SKM-1 treated with dmso at 0.1 percent for 144 hours (cell line): ENCODE data around the gene KRT2.

ENCODE experiments used
- DNase-seq: peaks from one replicate; lab custom pipeline; 2025; ENCODE audit not compliant: unreplicated experiment; lab: John Stamatoyannopoulos, UW

The KRT2 gene

GRCh38 chr12:52651726-52652261 is at the start of gene KRT2:
Gene KRT2 (minus strand): TSS chr12:52652211. CDS start chr12:52652142, 69 bp downstream.
- no peak for DNase-seq

- DNase-seq = no peak
Measured at GRCh38 chr12:52701281-52701680, 49.3 kb upstream of the KRT2 start.

- DNase-seq = no peak
Measured at GRCh38 chr12:52699960-52700359, 47.9 kb upstream of the KRT2 start.

DNA sequence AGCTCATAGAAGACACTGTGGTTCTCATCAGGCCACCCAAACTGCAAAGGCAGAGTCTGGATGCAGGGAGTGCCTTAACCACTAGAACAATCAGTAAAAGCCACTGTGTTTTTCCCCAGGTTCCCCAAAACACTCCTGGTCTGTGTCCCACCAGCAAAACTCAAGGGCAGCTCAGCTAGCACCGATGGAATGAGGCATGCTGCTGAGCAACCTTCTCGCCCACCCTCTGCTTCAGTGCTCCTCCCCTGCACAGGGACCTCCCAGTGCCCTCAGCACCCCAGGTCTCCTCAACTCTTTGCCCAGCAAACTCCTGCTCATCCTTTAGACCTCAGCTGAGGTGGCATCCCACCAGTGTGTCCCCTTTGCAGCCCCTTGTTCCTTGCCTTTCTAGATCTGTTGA is 47.4 kb upstream of the KRT2 start:
- no peak for DNase-seq

- DNase-seq = no peak
Measured at GRCh38 chr12:52698651-52699340, 46.8 kb upstream of the KRT2 start.

GRCh38 chr12:52697058-52697582 is 45.1 kb upstream of the KRT2 start:
- no peak for DNase-seq

DNA sequence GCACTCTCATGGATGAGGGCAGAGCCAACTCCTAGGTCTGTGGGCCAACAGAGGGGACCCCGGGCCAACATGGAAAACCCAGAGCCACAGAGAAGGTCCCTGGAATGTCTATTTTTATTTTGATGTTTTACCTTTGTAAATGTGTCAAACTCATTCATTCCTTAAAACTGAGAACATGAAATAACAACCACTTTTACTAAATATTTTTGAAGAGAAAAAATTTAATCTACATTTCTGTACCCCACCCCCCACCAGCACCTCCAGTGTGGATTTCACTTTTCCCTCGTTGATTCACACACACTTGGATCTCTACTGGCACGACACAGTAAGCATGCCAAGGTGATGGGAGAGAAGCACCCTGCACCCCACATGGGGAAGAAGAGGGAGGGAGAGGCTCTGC is 44.6 kb upstream of the KRT2 start:
- no peak for DNase-seq

GRCh38 chr12:52695039-52695438 is 43.0 kb upstream of the KRT2 start:
- DNase-seq = no peak

DNA sequence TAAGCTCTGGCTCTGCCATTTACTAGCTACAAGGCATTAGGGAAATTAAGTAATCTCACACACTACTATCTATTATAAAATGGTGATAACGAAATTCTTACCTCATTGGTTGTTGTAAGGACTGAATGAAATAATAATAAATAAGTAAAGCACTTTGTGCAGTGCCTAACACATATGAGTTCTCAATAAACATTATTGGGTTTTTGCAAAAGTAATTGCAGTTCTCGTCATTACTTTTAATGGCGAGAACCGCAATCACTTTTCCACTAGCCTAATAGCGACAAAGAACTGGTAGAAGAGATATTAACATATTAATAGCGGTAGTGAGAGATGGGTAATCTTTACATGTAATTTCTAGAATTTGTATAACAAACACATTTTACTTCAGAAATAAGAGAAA is 42.1 kb upstream of the KRT2 start:
- no peak for DNase-seq

- no peak for DNase-seq
Measured at GRCh38 chr12:52693261-52693660, 41.2 kb upstream of the KRT2 start.

GRCh38 chr12:52692254-52692653 is 40.2 kb upstream of the KRT2 start:
- DNase-seq = no peak

- no peak for DNase-seq
Measured at GRCh38 chr12:52691841-52692150, 39.8 kb upstream of the KRT2 start.

DNA sequence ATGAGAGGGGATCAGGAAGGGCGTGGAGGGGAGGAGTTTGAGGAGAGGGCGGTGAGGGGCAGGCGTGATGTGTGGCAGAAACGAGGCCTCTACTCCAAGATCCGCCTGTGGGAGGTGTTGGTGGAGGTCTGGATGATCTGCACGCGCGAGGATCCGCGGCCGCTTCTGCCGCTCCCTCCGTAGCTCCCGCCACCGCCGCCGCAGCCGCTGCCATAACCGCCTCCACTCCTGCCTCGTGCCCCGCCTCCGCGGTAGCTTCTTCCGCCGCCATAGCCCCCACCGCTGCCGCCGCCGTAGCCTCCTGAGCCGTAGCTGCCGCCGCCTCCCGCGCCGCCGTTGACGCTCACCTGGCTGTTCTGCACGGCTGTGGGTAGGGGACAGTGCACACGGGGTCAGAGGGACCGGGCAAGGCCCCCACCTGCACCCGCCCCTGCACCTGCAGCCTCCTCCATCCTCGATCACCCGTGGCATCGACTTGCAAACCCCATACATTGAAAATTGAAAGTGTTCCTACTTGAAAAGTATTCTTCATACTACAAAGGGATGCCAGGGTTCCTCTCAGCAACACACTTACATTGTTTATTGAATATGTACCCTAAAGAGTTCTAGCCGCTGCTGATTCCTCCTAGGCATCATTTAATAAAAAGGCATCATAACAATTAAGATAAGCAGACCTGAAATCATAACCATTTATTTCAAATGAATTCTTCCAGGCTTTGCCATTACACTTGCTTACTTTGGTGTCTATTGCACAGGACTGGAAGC is 39.2 kb upstream of the KRT2 start:
- DNase-seq = no peak

- DNase-seq = no peak
Measured at GRCh38 chr12:52690351-52691075, 38.5 kb upstream of the KRT2 start.

- no peak for DNase-seq
Measured at GRCh38 chr12:52689936-52690335, 37.9 kb upstream of the KRT2 start.

DNA sequence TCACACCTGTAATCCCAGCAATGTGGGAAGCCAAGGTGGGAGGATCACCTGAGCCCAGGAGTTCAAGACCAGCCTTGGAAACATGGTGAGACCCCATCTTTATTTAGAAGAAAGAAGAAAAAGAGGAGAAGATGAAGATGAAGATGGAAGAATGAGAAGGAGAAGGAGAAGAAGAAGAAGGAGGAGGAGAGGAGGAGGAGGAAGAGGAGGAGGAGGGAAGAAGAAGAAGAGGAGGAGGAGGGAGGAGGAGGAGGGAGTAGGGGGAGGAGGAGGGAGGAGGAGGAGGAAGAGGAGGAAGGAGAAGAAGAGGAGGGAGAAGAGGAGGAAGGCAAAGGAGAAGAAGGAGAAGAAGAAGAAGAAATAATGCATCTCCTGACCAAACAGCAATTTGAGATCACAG is 37.2 kb upstream of the KRT2 start:
- no peak for DNase-seq

DNA sequence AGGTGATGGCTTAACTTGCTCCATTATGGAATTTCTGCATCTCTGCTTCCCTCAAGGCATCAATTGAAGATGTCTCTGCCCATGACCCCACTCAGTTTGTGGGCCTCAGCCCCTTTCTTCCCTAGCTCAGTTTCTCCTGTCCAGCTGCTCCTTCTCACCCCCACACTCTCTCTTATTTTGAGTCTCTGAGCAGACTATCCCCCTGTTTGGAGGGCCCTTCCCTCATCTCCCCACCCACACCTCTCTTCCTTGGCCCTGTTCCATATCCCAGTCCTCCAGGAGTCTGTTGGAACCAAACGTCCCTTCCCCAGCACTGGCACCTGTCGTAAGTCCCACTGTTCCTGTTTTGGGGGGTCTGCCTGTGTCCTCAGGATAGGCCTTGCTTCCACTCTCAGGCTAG is 36.5 kb upstream of the KRT2 start:
- DNase-seq = no peak

- no peak for DNase-seq
Measured at GRCh38 chr12:52687497-52688385, 35.7 kb upstream of the KRT2 start.

- no peak for DNase-seq
Measured at GRCh38 chr12:52686756-52687487, 34.9 kb upstream of the KRT2 start.

DNA sequence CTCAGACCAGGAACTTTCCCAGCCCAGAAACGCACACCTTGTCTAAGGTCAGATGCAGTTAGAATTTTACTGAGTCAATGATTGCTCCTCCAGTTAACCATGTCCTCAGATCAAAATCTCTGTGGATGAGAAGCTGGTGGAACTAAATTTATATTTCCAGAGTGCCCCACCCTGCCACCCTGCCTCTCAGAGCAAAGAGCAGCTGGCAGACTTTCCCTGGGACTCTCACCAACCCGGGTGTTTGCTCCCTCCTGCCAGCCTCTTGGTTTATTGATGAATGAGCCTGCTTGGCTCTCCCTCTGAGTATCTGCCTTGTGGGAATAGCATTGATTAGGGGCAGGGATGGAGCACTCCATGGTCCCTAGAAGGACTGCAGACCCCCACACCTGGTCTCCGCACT is 34.1 kb upstream of the KRT2 start:
- no peak for DNase-seq
